Measurements from ENCODE around the gene NT5C2.

- TF ChIP-seq CTCF (IDR thresholded peaks at IDR 0.05 in 4 of 5, conservative IDR thresholded peaks at IDR 0.05 in 1 of 5) = no peak
- no peak for TF ChIP-seq POLR2A (IDR thresholded peaks at IDR 0.05)
These were observed 48.0 kb downstream of the NT5C2 start for GRCh38 chr10:103145046-103145445.
